ENCODE data around the gene CELF2.

The CELF2 gene

DNA sequence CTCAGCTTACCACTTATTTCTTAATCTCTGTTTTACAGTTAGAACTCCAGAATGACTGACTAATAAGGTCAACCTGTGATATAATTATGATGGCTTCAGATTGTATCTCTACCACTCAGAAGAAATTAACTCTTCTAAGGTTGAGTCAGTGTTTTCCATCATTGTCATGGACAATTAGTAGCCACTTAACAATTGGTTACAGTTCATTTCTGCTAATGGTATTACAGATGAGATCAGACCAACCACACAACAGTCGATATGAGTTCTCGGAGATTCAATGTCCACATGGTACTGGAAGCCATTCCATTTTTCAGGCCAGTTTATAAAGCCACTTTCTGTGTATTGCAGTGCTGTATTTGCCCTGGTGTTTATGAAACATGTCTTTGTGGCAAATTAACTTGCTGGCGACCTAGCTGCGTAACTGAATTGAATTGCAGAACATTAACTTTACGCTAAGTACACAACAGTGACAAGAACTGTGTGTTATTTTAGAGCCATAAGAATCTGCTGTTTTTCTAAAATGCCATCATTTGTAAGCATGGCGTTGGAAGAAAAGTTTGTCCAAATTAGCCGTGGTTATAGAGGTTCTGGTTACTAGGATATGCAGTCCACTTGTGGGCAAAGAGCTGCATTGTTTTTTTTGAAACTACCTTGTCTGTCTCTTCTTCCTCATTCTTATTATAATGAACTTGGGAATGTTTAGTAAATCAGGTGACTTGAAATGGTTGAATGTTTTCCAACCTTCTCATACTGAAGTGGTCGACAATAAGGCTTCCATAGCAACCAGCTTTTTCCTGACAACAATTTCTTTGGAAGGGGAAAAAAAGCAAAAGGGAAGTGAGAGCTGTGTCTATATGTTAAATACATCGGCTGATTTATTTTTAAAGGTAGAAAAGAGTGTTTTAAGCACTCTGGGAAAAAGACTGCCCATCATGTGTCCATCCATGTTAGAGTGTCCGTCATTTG is 76.4 kb downstream of the CELF2 start:
- no peak overlapping the region for H3K27ac ChIP-seq (ENCODE audit: low read depth, low read length)
- H3K4me2 ChIP-seq (ENCODE audit: low read length), result no peak overlapping the region
- no peaks in the 10 kb centered on the region for H3F3A ChIP-seq (ENCODE audit: control insufficient read depth, insufficient read depth)
- peaks cover 17% of the 10 kb centered on the region for H3K27me3 ChIP-seq (ENCODE audit: control insufficient read depth, low read length)
- H3K4me3 ChIP-seq (ENCODE audit: low read length), result no peak overlapping the region
- no peaks in the 10 kb centered on the region for H3K36me3 ChIP-seq (ENCODE audit: control insufficient read depth, low read length)
- no peaks in the 10 kb centered on the region for H4K20me1 ChIP-seq (ENCODE audit: control insufficient read depth, insufficient read depth, low read depth, low read length)
- H3K4me1 ChIP-seq (ENCODE audit: control insufficient read depth, low read length), result no peaks in the 10 kb centered on the region
- no peaks in the 10 kb centered on the region for H3K79me2 ChIP-seq (ENCODE audit: control insufficient read depth, low read length)
- TF ChIP-seq EZH2phosphoT487 (IDR thresholded peaks at IDR 0.05; ENCODE audit: borderline replicate concordance, low read length), result no peak
- TF ChIP-seq, protein P1, sequence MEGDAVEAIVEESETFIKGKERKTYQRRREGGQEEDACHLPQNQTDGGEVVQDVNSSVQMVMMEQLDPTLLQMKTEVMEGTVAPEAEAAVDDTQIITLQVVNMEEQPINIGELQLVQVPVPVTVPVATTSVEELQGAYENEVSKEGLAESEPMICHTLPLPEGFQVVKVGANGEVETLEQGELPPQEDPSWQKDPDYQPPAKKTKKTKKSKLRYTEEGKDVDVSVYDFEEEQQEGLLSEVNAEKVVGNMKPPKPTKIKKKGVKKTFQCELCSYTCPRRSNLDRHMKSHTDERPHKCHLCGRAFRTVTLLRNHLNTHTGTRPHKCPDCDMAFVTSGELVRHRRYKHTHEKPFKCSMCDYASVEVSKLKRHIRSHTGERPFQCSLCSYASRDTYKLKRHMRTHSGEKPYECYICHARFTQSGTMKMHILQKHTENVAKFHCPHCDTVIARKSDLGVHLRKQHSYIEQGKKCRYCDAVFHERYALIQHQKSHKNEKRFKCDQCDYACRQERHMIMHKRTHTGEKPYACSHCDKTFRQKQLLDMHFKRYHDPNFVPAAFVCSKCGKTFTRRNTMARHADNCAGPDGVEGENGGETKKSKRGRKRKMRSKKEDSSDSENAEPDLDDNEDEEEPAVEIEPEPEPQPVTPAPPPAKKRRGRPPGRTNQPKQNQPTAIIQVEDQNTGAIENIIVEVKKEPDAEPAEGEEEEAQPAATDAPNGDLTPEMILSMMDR (IDR thresholded peaks at IDR 0.05; ENCODE audit: low read depth, low read length, poor library complexity, severe bottlenecking), result no peak
- no peaks in the 10 kb centered on the region for H3K9me3 ChIP-seq (ENCODE audit: control insufficient read depth, insufficient read depth, low read length)
- no peaks in the 10 kb centered on the region for H3K9me2 ChIP-seq (replicated peaks; ENCODE audit: control insufficient read depth, low read length)

DNA sequence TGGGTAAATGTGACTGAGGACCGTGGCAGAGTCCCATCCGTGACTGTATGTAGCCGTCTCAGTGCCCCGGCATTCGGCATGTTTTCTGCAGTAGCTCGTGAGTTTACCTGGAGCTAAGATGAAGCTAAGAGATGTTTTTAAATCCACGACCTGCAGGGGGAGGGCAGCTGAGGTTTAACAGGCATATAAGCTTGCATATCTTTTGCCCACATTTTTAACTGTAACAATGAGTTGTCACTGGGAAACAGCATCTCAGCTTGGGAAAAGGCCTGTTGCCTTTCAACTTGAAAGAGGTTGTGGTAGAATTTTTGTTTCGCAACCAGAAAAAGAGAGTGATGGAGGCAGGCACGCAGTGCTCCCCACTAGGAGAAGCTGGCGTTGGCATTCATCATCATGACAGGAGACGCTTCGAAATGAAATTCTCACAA is 77.7 kb downstream of the CELF2 start:
- H3K9me2 ChIP-seq (replicated peaks; ENCODE audit: control insufficient read depth, low read length), result no peaks in the 10 kb centered on the region
- H3K4me3 ChIP-seq (ENCODE audit: low read length), result no peak overlapping the region
- H3F3A ChIP-seq (ENCODE audit: control insufficient read depth, insufficient read depth), result no peaks in the 10 kb centered on the region
- H3K4me2 ChIP-seq (ENCODE audit: low read length), result no peak overlapping the region
- H3K36me3 ChIP-seq (ENCODE audit: control insufficient read depth, low read length), result no peaks in the 10 kb centered on the region
- H3K4me1 ChIP-seq (ENCODE audit: control insufficient read depth, low read length), result no peaks in the 10 kb centered on the region
- no peak overlapping the region for H3K27ac ChIP-seq (ENCODE audit: low read depth, low read length)
- H3K79me2 ChIP-seq (ENCODE audit: control insufficient read depth, low read length), result no peaks in the 10 kb centered on the region
- TF ChIP-seq EZH2phosphoT487 (IDR thresholded peaks at IDR 0.05; ENCODE audit: borderline replicate concordance, low read length), result no peak
- TF ChIP-seq, protein P1 (IDR thresholded peaks at IDR 0.05; ENCODE audit: low read depth, low read length, poor library complexity, severe bottlenecking), result no peak
- no peaks in the 10 kb centered on the region for H4K20me1 ChIP-seq (ENCODE audit: control insufficient read depth, insufficient read depth, low read depth, low read length)
- H3K9me3 ChIP-seq (ENCODE audit: control insufficient read depth, insufficient read depth, low read length), result no peaks in the 10 kb centered on the region
- peaks cover 17% of the 10 kb centered on the region for H3K27me3 ChIP-seq (ENCODE audit: control insufficient read depth, low read length)

DNA sequence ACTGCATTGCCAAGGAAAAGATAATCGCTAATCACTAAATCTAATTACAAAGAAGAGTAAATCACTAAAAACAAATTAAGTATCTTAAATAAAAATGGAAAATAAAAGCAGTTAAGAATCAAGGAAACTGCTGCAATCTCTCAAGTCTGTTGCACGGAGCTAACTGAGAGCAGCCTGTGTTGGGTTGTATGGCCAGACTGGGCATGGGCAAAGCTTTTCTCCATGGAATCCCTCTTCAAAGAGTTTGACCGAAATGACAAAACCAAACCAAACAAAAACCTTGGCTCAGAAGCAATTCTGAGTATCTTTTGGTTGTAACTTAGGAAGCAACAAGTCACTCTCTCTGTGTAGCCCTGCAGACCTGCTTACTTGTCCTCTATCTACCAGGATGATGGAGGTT is 78.8 kb downstream of the CELF2 start:
- Histone ChIP-seq H3K27ac (ENCODE audit: low read depth, low read length) (no peak overlapping the region), H3K4me2 (ENCODE audit: low read length) (no peak overlapping the region), H3F3A (ENCODE audit: control insufficient read depth, insufficient read depth) (no peaks in the 10 kb centered on the region), H3K4me1 (ENCODE audit: control insufficient read depth, low read length) (no peaks in the 10 kb centered on the region), H3K9me2 (replicated peaks; ENCODE audit: control insufficient read depth, low read length) (no peaks in the 10 kb centered on the region), H3K9me3 (ENCODE audit: control insufficient read depth, insufficient read depth, low read length) (no peaks in the 10 kb centered on the region), H3K79me2 (ENCODE audit: control insufficient read depth, low read length) (no peaks in the 10 kb centered on the region), H3K27me3 (ENCODE audit: control insufficient read depth, low read length) (peaks cover 20% of the 10 kb centered on the region), H4K20me1 (ENCODE audit: control insufficient read depth, insufficient read depth, low read depth, low read length) (no peaks in the 10 kb centered on the region), H3K36me3 (ENCODE audit: control insufficient read depth, low read length) (no peaks in the 10 kb centered on the region), H3K4me3 (ENCODE audit: low read length) (no peak overlapping the region)
- no peak for TF ChIP-seq EZH2phosphoT487 (IDR thresholded peaks at IDR 0.05; ENCODE audit: borderline replicate concordance, low read length)

DNA sequence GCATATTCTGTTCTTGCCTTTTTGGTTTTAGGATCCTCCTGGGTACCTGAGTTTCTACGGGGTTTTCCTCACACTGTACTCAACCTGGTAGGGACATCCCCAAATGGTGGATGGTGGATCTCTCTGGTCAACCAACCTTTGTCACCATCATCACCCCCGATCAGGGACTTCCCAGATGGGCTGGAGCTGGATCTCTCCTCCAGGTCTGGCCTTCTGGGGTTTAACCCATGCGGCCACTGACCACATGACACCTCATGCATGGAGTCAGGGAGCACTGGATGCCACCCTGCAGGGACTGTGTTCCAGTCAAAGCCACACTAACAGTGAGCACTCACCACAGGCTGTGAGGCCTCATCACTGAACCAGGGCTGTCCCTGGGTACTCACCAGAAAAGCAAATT is 80.0 kb downstream of the CELF2 start:
- Histone ChIP-seq H3K36me3 (ENCODE audit: control insufficient read depth, low read length) (no peaks in the 10 kb centered on the region), H3K79me2 (ENCODE audit: control insufficient read depth, low read length) (no peaks in the 10 kb centered on the region), H3K27me3 (ENCODE audit: control insufficient read depth, low read length) (peaks cover 13% of the 10 kb centered on the region), H3K9me2 (replicated peaks; ENCODE audit: control insufficient read depth, low read length) (no peaks in the 10 kb centered on the region), H3K4me2 (ENCODE audit: low read length) (no peak overlapping the region), H3K4me3 (ENCODE audit: low read length) (no peak overlapping the region), H3K4me1 (ENCODE audit: control insufficient read depth, low read length) (no peaks in the 10 kb centered on the region), H4K20me1 (ENCODE audit: control insufficient read depth, insufficient read depth, low read depth, low read length) (no peaks in the 10 kb centered on the region), H3K27ac (ENCODE audit: low read depth, low read length) (no peak overlapping the region), H3K9me3 (ENCODE audit: control insufficient read depth, insufficient read depth, low read length) (no peaks in the 10 kb centered on the region), H3F3A (ENCODE audit: control insufficient read depth, insufficient read depth) (no peaks in the 10 kb centered on the region)
- TF ChIP-seq, protein P1 (IDR thresholded peaks at IDR 0.05; ENCODE audit: low read depth, low read length, poor library complexity, severe bottlenecking), result no peak
- no peak for TF ChIP-seq EZH2phosphoT487 (IDR thresholded peaks at IDR 0.05; ENCODE audit: borderline replicate concordance, low read length)

All from DOHH2 (cell line).